GM12801 (cell line): ENCODE results near the gene DIP2A.

Experiments
- TF ChIP-seq, protein P1 (sequence below): IDR thresholded peaks from one replicate; pipeline ENCODE4 v1.5.1; 2011; ENCODE audit warnings: control low read depth; ENCODE audit not compliant: insufficient read length; ENCODE audit errors: extremely low read depth

The DIP2A gene

DNA sequence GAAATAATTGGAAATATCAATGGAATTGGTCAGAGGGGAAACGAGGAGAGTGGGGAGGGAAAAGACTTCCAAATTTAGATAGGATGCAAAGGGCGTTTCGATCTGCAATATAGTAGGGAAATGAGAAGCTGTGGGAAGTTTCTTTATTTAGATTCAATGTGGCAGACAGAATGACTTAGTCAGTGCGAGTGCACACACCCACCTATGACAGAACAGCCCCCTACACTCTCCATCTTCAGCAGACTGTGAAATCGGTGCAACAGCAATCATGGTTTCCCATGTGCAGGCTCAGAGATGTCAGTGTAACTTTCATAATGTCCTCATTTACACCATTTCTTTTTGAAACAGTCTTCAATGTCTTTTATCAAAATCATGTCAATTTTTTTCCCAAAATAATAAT lies 46.0 kb downstream of the DIP2A start:
- TF ChIP-seq, protein P1, sequence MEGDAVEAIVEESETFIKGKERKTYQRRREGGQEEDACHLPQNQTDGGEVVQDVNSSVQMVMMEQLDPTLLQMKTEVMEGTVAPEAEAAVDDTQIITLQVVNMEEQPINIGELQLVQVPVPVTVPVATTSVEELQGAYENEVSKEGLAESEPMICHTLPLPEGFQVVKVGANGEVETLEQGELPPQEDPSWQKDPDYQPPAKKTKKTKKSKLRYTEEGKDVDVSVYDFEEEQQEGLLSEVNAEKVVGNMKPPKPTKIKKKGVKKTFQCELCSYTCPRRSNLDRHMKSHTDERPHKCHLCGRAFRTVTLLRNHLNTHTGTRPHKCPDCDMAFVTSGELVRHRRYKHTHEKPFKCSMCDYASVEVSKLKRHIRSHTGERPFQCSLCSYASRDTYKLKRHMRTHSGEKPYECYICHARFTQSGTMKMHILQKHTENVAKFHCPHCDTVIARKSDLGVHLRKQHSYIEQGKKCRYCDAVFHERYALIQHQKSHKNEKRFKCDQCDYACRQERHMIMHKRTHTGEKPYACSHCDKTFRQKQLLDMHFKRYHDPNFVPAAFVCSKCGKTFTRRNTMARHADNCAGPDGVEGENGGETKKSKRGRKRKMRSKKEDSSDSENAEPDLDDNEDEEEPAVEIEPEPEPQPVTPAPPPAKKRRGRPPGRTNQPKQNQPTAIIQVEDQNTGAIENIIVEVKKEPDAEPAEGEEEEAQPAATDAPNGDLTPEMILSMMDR: no peak

DNA sequence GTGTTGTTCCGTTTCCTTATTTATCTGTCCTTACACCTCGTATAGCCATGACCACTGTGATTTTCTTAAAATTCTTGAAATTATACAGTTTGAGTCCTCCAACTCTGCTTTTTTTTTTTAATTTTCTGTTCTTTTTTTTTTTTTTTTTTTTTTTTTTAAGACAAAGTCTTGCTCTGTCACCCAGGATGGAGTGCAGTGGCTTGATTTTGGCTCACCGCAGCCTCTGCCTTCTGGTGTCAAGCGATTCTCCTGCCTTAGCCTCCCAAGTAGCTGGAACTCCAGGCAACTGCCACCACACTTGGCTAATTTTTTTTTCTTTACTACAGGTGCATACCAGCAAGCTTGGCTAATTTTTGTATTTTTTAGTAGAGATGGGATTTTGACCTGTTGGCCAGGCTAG lies 48.9 kb downstream of the DIP2A start:
- TF ChIP-seq, protein P1: no peak

DNA sequence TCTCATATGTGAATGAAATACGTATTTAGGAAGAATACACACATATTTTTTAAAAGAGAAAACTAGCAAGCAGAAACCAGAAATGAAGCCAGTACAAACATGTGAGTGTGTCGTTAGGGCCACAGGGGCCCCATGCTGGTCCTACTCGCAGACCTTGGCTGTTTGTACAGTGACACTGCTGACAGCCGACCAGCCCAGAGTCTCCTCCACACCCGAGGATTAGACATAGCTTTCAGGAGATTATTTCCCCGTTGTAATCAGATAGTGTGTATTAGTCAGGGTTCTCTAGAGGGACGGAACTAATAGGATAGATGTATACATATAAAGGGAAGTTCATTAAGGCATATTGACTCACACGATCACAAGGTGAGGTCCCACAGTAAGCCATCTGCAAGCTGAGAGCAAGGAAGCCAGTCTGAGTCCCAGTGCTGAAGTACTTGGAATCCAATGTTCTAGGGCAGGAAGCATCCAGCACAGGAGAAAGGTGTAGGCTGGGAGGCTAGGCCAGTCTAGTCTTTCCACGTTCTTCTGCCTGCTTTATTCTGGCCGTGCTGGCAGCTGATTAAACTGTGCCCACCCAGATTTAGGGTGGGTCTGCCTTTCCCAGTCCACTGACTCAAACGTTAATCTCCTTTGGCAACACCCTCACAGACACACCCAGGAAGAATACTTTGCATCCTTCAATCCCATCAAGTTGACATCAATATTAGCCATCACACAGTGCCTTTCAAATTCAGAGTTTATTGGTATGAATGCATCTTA lies 51.2 kb downstream of the DIP2A start:
- TF ChIP-seq, protein P1: no peak

DNA sequence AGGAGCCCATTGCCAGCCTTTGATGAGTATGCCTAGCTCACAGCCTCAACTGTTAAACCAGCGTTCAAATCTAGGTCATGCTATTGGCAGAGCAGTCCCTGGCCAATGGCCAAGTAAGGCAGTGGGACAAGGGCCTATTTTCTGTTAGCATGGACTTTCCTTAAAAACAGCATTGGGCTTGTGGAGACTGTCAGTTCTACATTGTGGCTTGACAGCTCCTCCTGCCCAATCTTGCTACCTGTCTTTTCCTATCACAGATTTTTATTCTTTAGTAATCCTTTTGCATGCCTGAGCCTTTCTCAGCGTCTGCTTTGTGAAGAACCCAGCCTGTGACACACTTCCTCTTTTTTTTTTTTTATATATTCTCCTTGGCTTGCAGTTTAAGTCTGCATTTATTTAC lies 56.4 kb downstream of the DIP2A start:
- TF ChIP-seq, protein P1: no peak

DNA sequence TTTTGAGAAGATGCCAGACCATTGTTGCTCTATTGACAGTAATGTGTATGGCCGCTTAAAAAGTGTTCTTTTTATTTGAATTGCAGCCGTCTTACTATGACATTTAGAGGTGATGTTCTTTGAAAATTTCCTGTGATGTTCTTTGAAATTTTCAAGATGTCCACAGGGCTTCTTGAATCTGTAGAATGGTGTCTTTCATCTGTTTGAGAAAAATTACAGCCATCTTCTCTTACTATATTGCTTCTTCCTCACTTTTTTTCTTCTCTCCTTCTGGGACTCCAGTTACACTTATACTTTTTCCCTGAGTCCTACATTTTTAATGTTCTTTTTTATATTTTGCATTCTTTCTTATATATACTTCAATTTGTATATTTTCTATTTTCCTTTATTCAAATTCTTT lies 57.4 kb downstream of the DIP2A start:
- TF ChIP-seq, protein P1: no peak

DNA sequence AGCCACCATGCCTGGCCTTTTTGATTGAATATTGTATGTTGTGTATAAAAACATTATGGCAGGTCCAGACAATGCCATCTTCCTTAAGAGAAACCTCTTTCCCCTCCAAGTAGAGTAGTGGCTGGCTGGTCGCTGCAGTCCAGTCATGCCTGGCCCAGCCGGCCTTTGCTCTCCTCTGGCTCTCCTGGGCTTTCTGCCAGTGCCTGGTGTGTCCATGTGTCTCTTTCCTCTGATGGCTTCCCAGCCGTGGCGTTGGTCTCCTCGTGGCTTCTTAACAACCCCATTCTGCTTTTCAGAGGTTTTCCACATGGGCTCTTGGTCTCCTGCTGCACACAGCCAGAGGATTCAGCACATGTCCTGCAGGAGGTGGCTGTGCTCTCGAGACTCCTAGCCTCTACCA lies 58.7 kb downstream of the DIP2A start:
- TF ChIP-seq, protein P1: no peak

DNA sequence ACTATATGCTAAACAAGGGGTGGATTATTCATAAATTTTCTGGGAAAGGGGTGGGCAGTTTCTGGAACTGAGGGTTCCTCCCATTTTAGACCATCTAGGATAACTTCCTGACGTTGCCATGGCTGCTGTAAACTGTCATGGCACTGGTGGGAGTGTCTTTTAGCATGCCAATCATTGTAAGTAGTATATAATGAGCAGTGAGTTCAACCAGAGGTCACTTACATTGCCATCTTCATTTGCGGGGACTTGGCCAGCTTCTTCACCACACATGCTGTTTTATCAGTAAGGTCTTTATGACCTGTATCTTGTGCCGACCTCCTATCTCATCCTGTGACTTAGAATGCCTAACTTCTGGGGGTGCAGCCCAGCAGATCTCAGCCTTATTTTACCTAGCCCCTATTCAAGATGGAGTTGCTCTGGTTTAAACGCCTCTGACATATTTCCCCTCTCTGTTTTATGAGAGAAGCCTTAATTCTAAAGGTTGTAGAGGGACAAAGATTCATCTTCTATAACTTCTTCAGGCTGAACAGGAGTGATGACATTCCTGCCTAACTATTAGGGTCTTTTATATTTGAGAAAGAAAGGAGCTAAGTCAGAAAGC lies 60.4 kb downstream of the DIP2A start:
- TF ChIP-seq, protein P1: no peak
